Right lobe of liver (tissue), 4 donors: ENCODE measurements around the gene PLCL1.

Experiments used
- POLR2A ChIP-seq: fragments of 450-650 bp; IDR thresholded peaks from one replicate; pipeline ENCODE4 v1.6.1; 2017; ENCODE audit warnings: antibody characterized with exemption, mild to moderate bottlenecking
- TF ChIP-seq, protein P1 (sequence below), 4 donors: fragments of 200-600 bp in 3 of 4; fragments of 450-650 bp in 1 of 4; IDR thresholded peaks; one replicate each; pipeline versions ENCODE4 v1.5.1 to v1.8.0; 2016 to 2022; ENCODE audit warnings: antibody characterized with exemption in 4 of 4, mild to moderate bottlenecking in 2 of 4
- donor health status: DM: no; HTN: no; CAD: no.
- donor health status: DM: no; HTN: no; CAD: no.
- donor health status: DM: no; HTN: yes; CAD: no.

DNA sequence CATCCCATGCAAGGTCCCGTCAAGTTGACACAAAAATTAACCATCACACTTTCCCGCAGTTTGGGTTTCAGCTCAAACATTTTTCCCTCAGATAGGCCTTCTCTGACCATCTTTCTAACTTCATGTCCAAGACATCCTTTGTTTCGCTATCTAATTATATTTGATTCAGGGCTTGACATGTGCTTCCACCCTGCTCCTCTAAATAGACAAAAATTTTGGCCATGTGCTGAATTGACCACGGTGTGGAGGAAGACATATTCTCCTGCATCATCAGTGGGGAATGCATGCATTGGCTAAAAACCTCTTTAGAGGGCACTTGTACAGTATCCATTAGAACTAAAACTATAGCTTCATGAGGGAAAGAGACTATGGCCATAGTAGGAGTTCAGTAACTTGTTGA, 81.2 kb downstream of the PLCL1 start:
- TF ChIP-seq, protein P1, sequence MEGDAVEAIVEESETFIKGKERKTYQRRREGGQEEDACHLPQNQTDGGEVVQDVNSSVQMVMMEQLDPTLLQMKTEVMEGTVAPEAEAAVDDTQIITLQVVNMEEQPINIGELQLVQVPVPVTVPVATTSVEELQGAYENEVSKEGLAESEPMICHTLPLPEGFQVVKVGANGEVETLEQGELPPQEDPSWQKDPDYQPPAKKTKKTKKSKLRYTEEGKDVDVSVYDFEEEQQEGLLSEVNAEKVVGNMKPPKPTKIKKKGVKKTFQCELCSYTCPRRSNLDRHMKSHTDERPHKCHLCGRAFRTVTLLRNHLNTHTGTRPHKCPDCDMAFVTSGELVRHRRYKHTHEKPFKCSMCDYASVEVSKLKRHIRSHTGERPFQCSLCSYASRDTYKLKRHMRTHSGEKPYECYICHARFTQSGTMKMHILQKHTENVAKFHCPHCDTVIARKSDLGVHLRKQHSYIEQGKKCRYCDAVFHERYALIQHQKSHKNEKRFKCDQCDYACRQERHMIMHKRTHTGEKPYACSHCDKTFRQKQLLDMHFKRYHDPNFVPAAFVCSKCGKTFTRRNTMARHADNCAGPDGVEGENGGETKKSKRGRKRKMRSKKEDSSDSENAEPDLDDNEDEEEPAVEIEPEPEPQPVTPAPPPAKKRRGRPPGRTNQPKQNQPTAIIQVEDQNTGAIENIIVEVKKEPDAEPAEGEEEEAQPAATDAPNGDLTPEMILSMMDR (IDR thresholded peaks at IDR 0.05), result no peak
- no peak for TF ChIP-seq POLR2A
